IMR-90 (cell line): ENCODE results near the gene PRKACG.

Experiments
- BHLHE40 ChIP-seq: fragments of 150-350 bp; IDR thresholded peaks from 2 replicates; pipeline ENCODE4 v1.6.1; 2016; ENCODE audit warnings: mild to moderate bottlenecking, low read depth, low read length
- CEBPB ChIP-seq: IDR thresholded peaks from 2 replicates; pipeline ENCODE4 v1.6.1; 2012; ENCODE audit warnings: low read depth, low read length, improper control_type of control experiment
- CTCF ChIP-seq: conservative IDR thresholded peaks from 2 replicates; pipeline ENCODE4 v1.5.1; 2012; ENCODE audit warnings: mild to moderate bottlenecking, low read depth, low read length, improper control_type of control experiment
- MAZ ChIP-seq: IDR thresholded peaks from 2 replicates; pipeline ENCODE4 v1.6.1; 2012; ENCODE audit warnings: low read depth, mild to moderate bottlenecking, low read length, improper control_type of control experiment, moderate library complexity, borderline replicate concordance

DNA sequence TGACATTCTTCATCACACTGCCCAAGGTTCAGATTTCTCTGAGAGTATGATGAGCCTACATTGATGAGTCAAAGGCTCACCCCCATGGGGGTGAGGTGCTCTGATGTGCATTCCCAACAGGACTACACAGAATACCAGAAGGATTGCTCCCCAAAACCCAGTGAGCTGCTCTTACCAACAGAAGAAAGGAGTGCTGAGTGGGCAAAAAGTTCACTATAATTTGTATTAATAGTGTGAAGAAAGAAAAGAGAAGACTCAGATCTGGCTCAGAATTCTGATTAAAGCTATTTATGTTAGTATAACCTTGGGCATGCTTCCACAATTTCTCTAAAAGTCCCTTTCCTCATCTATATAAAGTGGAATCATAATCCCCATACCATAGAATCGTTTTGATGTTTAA is 46.1 kb downstream of the PRKACG start:
- TF ChIP-seq CTCF (no peak), MAZ (no peak), CEBPB (no peak), BHLHE40 (no peak)
